GM18505 (cell line): ENCODE results near the gene SLC25A44.
"Not testable (repeated sequence)": the region's sequence is repeated elsewhere in the genome, so short reads cannot be mapped to it uniquely, and the experiment has no call there.

Experiments
- ATAC-seq: cut with Tn5 transposase; IDR thresholded peaks from one replicate; pipeline ENCODE4 v1.9.1; 2021; ENCODE audit not compliant: unreplicated experiment
- POLR2A ChIP-seq: IDR thresholded peaks from 4 replicates; pipeline ENCODE4 v1.6.1; 2011; ENCODE audit warnings: borderline replicate concordance; ENCODE audit not compliant: insufficient read depth, insufficient read length; ENCODE audit errors: extremely low read depth

Gene SLC25A44

GRCh38 chr1:156177919-156178654 lies 15.8 kb upstream of the SLC25A44 start:
- no peak for TF ChIP-seq POLR2A
- ATAC-seq, result no peak

- ATAC-seq, result no peak
- TF ChIP-seq POLR2A, result no peak
Observed at GRCh38 chr1:156180471-156180870, 13.4 kb upstream of the SLC25A44 start.

- ATAC-seq, result not testable (repeated sequence)
Observed at GRCh38 chr1:156181391-156181924, 12.4 kb upstream of the SLC25A44 start.

GRCh38 chr1:156182010-156182779 lies 11.7 kb upstream of the SLC25A44 start:
- not testable (repeated sequence) for ATAC-seq

GRCh38 chr1:156186347-156187177 lies 7.3 kb upstream of the SLC25A44 start:
- ATAC-seq, result not testable (repeated sequence)

GRCh38 chr1:156190265-156190664 lies 3.6 kb upstream of the SLC25A44 start:
- ATAC-seq, result not testable (repeated sequence)

GRCh38 chr1:156191292-156191964 lies 2.5 kb upstream of the SLC25A44 start:
- ATAC-seq, result no peak
- no peak for TF ChIP-seq POLR2A

- no peak for TF ChIP-seq POLR2A
- no peak for ATAC-seq
Observed at GRCh38 chr1:156193208-156193487, 756 bp upstream of the SLC25A44 start.

GRCh38 chr1:156194300-156194652 lies 372 bp downstream of the SLC25A44 start:
- no peak for ATAC-seq
- no peak for TF ChIP-seq POLR2A

GRCh38 chr1:156195853-156196252 lies 1.9 kb downstream of the SLC25A44 start:
- no peak for ATAC-seq
- no peak for TF ChIP-seq POLR2A

- TF ChIP-seq POLR2A, result no peak
- no peak for ATAC-seq
Observed at GRCh38 chr1:156196445-156196844, 2.5 kb downstream of the SLC25A44 start.

- no peak for TF ChIP-seq POLR2A
- ATAC-seq, result no peak
Observed at GRCh38 chr1:156198831-156199349, 5.0 kb downstream of the SLC25A44 start.

- no peak for TF ChIP-seq POLR2A
- no peak for ATAC-seq
Observed at GRCh38 chr1:156200044-156200443, 6.1 kb downstream of the SLC25A44 start.

GRCh38 chr1:156203331-156203730 lies 9.4 kb downstream of the SLC25A44 start:
- ATAC-seq, result no peak
- no peak for TF ChIP-seq POLR2A

- ATAC-seq, result no peak
- no peak for TF ChIP-seq POLR2A
Observed at GRCh38 chr1:156204686-156205085, 10.8 kb downstream of the SLC25A44 start.
